ENCODE data around the gene MARCHF10. TPM values are rescaled to one million over a fixed set of nuclear protein-coding genes. Genes with fewer than 3 reads are reported as not detected.

MARCHF10 gene
- total RNA-seq, 4 donors from 2014 or later = not detected

GRCh38 chr17:62696726-62697490 is 111.2 kb downstream of the MARCHF10 start:
- TF ChIP-seq, protein P1, sequence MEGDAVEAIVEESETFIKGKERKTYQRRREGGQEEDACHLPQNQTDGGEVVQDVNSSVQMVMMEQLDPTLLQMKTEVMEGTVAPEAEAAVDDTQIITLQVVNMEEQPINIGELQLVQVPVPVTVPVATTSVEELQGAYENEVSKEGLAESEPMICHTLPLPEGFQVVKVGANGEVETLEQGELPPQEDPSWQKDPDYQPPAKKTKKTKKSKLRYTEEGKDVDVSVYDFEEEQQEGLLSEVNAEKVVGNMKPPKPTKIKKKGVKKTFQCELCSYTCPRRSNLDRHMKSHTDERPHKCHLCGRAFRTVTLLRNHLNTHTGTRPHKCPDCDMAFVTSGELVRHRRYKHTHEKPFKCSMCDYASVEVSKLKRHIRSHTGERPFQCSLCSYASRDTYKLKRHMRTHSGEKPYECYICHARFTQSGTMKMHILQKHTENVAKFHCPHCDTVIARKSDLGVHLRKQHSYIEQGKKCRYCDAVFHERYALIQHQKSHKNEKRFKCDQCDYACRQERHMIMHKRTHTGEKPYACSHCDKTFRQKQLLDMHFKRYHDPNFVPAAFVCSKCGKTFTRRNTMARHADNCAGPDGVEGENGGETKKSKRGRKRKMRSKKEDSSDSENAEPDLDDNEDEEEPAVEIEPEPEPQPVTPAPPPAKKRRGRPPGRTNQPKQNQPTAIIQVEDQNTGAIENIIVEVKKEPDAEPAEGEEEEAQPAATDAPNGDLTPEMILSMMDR (IDR thresholded peaks at IDR 0.05; ENCODE audit: low read depth) = no peak

DNA sequence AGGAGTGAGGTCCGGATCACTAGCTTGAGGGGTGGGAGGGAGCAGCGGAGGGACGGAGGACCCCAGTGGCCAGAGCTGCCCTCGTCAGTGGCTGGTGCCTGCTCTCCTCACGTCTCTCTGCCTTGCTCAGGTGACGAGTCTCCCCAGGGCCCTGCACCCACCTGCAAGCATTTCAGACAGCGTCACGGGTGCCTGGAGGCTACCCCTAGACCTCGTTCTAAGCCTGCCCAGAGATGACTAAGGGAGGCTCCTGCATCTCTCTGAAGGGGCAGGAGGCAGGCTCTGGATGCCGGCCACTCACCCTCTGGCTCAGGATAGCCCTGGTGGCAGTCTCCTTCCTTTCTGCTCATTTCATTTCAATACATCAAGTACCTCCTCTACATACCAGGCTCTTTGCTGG is 111.9 kb downstream of the MARCHF10 start:
- TF ChIP-seq, protein P1 (IDR thresholded peaks at IDR 0.05; ENCODE audit: low read depth) = no peak

GRCh38 chr17:62693616-62694409 is 114.3 kb downstream of the MARCHF10 start:
- TF ChIP-seq, protein P1 (IDR thresholded peaks at IDR 0.05; ENCODE audit: low read depth) = no peak

GRCh38 chr17:62692721-62693431 is 115.2 kb downstream of the MARCHF10 start:
- TF ChIP-seq, protein P1 (IDR thresholded peaks at IDR 0.05; ENCODE audit: low read depth) = no peak

- TF ChIP-seq, protein P1 (IDR thresholded peaks at IDR 0.05; ENCODE audit: low read depth) = no peak
Measured at GRCh38 chr17:62692159-62692651, 115.9 kb downstream of the MARCHF10 start.

- TF ChIP-seq, protein P1 (IDR thresholded peaks at IDR 0.05; ENCODE audit: low read depth) = no peak
Measured at GRCh38 chr17:62690168-62690897, 117.8 kb downstream of the MARCHF10 start.
